Measurements from ENCODE around the gene MIPEP.
"Not testable (repeated sequence)": the region's sequence is repeated elsewhere in the genome, so short reads cannot be mapped to it uniquely, and the experiment has no call there.

- not testable (repeated sequence) for TF ChIP-seq CTCF (IDR thresholded peaks at IDR 0.05 in 2 of 3, conservative IDR thresholded peaks at IDR 0.05 in 1 of 3; ENCODE audit: control insufficient read depth in 2 of 3, extremely low read depth in 1 of 3, insufficient read depth in 1 of 3, low read depth in 3 of 3, low read length in 3 of 3); MAX (IDR thresholded peaks at IDR 0.05; ENCODE audit: low read depth, low read length); POLR2AphosphoS5 (IDR thresholded peaks at IDR 0.05; ENCODE audit: low read length); STAT1 (conservative IDR thresholded peaks at IDR 0.05); E4F1 (IDR thresholded peaks at IDR 0.05; ENCODE audit: borderline replicate concordance, partially characterized antibody); EP300 (IDR thresholded peaks at IDR 0.05; ENCODE audit: borderline replicate concordance in 1 of 2, control insufficient read depth in 1 of 2, low read depth in 2 of 2, low read length in 2 of 2); JUND (IDR thresholded peaks at IDR 0.05; ENCODE audit: low read depth, low read length); ZNF274 (IDR thresholded peaks at IDR 0.05; ENCODE audit: insufficient read depth, insufficient read length); SIN3A (IDR thresholded peaks at IDR 0.05; ENCODE audit: low read depth, low read length); EZH2 (IDR thresholded peaks at IDR 0.05; ENCODE audit: borderline replicate concordance, control insufficient read depth, low read depth, low read length); GABPA (IDR thresholded peaks at IDR 0.05; ENCODE audit: low read depth); MYC (IDR thresholded peaks at IDR 0.05; ENCODE audit: insufficient read depth, insufficient read length, insufficient replicate concordance, low read length, severe bottlenecking)
Measured at GRCh38 chr13:23761760-23762159, 127.4 kb downstream of the MIPEP start.

Data from GM12878 (cell line).